Choroid plexus epithelial cell (primary cell): ENCODE results near the gene CNNM2.
"Not testable (repeated sequence)": the region's sequence is repeated elsewhere in the genome, so short reads cannot be mapped to it uniquely, and the experiment has no call there.

Experiments
- DNase-seq: peaks from one replicate; pipeline ENCODE4 v3.0.0-alpha.2; 2010; ENCODE audit warnings: low read depth
- H3K4me3 ChIP-seq: 2 replicates; pipeline ENCODE4 v1.5.1; 2011; ENCODE audit warnings: low read depth, mild to moderate bottlenecking, control low read depth, low read length, moderate library complexity
- TF ChIP-seq, protein P1 (sequence below): conservative IDR thresholded peaks from 2 replicates; pipeline ENCODE4 v1.5.1; 2011; ENCODE audit warnings: low read depth, mild to moderate bottlenecking, control low read depth, inconsistent platforms, low read length, moderate library complexity

CNNM2 gene

GRCh38 chr10:103060575-103060974, 142.5 kb downstream of the CNNM2 start:
- TF ChIP-seq, protein P1, sequence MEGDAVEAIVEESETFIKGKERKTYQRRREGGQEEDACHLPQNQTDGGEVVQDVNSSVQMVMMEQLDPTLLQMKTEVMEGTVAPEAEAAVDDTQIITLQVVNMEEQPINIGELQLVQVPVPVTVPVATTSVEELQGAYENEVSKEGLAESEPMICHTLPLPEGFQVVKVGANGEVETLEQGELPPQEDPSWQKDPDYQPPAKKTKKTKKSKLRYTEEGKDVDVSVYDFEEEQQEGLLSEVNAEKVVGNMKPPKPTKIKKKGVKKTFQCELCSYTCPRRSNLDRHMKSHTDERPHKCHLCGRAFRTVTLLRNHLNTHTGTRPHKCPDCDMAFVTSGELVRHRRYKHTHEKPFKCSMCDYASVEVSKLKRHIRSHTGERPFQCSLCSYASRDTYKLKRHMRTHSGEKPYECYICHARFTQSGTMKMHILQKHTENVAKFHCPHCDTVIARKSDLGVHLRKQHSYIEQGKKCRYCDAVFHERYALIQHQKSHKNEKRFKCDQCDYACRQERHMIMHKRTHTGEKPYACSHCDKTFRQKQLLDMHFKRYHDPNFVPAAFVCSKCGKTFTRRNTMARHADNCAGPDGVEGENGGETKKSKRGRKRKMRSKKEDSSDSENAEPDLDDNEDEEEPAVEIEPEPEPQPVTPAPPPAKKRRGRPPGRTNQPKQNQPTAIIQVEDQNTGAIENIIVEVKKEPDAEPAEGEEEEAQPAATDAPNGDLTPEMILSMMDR, result no peak
- no peak overlapping the region for H3K4me3 ChIP-seq
- DNase-seq, result no peak

- TF ChIP-seq, protein P1, result no peak
- H3K4me3 ChIP-seq, result no peak overlapping the region
- no peak for DNase-seq
These were observed 144.9 kb downstream of the CNNM2 start for GRCh38 chr10:103062854-103063590.

GRCh38 chr10:103064956-103065355, 146.9 kb downstream of the CNNM2 start:
- DNase-seq, result no peak
- no peak overlapping the region for H3K4me3 ChIP-seq
- TF ChIP-seq, protein P1, result no peak

- no peak for DNase-seq
- TF ChIP-seq, protein P1, result no peak
- H3K4me3 ChIP-seq, result no peak overlapping the region
These were observed 148.3 kb downstream of the CNNM2 start for GRCh38 chr10:103066141-103067098.

- H3K4me3 ChIP-seq, DNase-seq: not testable (repeated sequence)
These were observed 149.0 kb downstream of the CNNM2 start for GRCh38 chr10:103067099-103067477.

- no peak for DNase-seq
- no peak overlapping the region for H3K4me3 ChIP-seq
- TF ChIP-seq, protein P1, result no peak
These were observed 149.4 kb downstream of the CNNM2 start for GRCh38 chr10:103067484-103067883.

GRCh38 chr10:103067956-103068355, 149.9 kb downstream of the CNNM2 start:
- TF ChIP-seq, protein P1, result no peak
- H3K4me3 ChIP-seq, result no peak overlapping the region
- no peak for DNase-seq
